Breast epithelium (tissue), 3 donors: ENCODE results near the gene ARHGAP26.

ENCODE experiments used
- POLR2A ChIP-seq: fragments of 450-650 bp; IDR thresholded peaks from one replicate; pipeline ENCODE4 v1.6.1; 2016; ENCODE audit warnings: antibody characterized with exemption, mild to moderate bottlenecking, moderate library complexity
- POLR2AphosphoS5 ChIP-seq, 3 donors: sonication (generic); formaldehyde crosslinking; IDR thresholded peaks; one replicate each; pipeline ENCODE4 v1.6.1; 2017; ENCODE audit warnings: antibody characterized with exemption in 3 of 3
- TF ChIP-seq, protein P1 (sequence below), 3 donors: fragments of 450-650 bp; IDR thresholded peaks; one replicate each; pipeline ENCODE4 v1.5.1; 2016 to 2017; ENCODE audit warnings: antibody characterized with exemption in 3 of 3, mild to moderate bottlenecking in 3 of 3, moderate library complexity in 3 of 3

DNA sequence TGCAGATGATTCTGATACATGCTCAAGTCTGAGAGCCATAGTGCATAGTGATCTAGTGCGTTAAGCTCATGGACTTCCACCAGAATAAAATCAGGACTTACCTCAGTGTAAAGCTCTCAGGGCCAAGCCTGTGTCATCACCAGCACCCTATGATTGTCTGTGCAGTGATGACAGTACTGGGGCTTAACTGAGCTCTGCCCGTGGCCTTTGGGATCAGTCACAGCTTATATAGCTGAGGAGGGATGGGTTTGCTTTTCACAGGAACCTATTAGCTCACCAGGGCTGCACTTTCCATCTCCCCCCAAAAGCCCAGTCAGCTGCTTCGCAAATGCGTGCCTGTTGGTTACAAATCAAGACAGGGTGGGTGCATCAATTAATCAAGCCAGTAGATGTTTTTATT is 386.4 kb downstream of the ARHGAP26 start:
- TF ChIP-seq, protein P1, sequence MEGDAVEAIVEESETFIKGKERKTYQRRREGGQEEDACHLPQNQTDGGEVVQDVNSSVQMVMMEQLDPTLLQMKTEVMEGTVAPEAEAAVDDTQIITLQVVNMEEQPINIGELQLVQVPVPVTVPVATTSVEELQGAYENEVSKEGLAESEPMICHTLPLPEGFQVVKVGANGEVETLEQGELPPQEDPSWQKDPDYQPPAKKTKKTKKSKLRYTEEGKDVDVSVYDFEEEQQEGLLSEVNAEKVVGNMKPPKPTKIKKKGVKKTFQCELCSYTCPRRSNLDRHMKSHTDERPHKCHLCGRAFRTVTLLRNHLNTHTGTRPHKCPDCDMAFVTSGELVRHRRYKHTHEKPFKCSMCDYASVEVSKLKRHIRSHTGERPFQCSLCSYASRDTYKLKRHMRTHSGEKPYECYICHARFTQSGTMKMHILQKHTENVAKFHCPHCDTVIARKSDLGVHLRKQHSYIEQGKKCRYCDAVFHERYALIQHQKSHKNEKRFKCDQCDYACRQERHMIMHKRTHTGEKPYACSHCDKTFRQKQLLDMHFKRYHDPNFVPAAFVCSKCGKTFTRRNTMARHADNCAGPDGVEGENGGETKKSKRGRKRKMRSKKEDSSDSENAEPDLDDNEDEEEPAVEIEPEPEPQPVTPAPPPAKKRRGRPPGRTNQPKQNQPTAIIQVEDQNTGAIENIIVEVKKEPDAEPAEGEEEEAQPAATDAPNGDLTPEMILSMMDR (IDR thresholded peaks at IDR 0.05) = no peak
- TF ChIP-seq POLR2AphosphoS5 (IDR thresholded peaks at IDR 0.05) = no peak
- no peak for TF ChIP-seq POLR2A
